HG03060 (cell line): ENCODE data around the gene TSEN2.

Experiments used
- ATAC-seq: cut with Tn5 transposase; IDR thresholded peaks from one replicate; pipeline ENCODE4 v1.9.1; 2021; ENCODE audit warnings: low read depth, moderate number of reproducible peaks; ENCODE audit not compliant: unreplicated experiment

The TSEN2 gene

DNA sequence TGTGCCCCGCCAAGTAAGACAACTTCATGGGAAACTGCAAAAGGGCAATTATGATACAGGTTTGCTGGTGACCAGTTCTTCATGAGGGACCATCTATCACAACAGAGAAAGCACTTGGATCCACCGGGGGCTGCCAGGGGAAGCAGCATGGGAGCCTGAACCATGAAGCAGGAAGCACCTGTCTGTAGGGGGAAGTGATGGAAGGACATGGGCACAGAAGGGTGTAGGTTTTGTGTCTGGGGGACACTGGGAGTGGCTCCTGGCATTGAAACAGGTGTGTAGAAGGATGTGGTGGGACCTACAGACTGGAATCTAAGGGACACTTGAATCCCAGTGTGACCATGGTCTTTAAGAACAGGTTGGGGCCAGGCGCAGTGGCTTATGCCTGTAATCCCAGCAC, 95.2 kb downstream of the TSEN2 start:
- no peak for ATAC-seq

DNA sequence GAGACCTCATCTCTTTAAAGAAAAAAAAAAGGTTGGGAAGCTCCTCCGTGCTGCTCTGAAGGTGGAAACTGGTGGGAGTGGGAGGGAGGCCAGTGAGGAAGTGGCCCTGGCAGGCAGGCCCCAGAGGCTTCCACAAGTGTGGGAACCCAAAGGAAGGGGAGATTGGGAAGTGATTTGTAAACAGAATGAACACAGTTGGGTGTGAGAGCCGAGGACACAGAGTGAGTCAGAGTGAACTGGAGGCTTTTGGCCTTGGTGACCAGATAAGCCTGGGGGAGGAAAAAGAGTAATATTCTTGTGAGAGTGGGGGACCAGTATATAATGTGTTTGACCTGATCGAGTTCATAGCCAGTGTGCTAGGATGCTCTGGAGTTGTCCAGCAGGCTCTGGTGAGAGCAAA, 95.6 kb downstream of the TSEN2 start:
- no peak for ATAC-seq

DNA sequence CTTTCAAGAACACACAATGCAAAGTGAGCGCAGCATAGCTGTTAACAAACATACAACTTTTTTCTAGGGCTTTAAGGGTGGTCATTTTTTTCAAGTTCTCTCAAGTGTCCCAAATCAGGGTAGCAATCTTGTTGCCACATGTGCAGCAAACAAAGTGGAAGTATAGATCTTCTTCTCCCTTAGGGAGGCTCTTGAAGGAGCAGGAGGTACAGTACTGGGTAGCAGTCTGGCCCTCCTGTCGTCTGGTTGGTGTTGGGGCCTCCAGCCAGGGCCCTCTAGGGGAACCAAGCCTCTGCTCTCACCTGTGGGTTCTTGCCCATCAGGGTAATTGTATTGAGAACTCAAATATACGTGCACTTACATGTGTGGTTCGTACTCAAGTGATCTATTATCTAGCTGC, 98.5 kb downstream of the TSEN2 start:
- ATAC-seq, result no peak
